Smooth muscle cell (in vitro differentiated cells): ENCODE data around the gene CAMK2N2. TPM values are rescaled to one million over a fixed set of nuclear protein-coding genes. Genes with fewer than 3 reads are reported as not detected.

ENCODE experiments used
- DNase-seq: peaks from one replicate; lab custom pipeline; 2025; ENCODE audit not compliant: unreplicated experiment; lab: John Stamatoyannopoulos, UW
- H2AFZ ChIP-seq: fragments of 200-600 bp; sonication (generic); 2 replicates; pipeline ENCODE4 v1.6.0; 2016; ENCODE audit warnings: antibody characterized with exemption, low read depth, mild to moderate bottlenecking
- H3F3A ChIP-seq: fragments of 200-600 bp; sonication (generic); 2 replicates; pipeline ENCODE4 v1.6.0; 2017; ENCODE audit warnings: antibody characterized with exemption, low read depth
- H3K27ac ChIP-seq: fragments of 200-600 bp; sonication (generic); 2 replicates; pipeline ENCODE4 v1.5.1; 2016; ENCODE audit warnings: low read depth, mild to moderate bottlenecking
- H3K27me3 ChIP-seq: fragments of 200-600 bp; sonication (generic); 2 replicates; pipeline ENCODE4 v1.6.1; 2016; ENCODE audit warnings: low read depth, mild to moderate bottlenecking
- H3K36me3 ChIP-seq: fragments of 200-600 bp; sonication (generic); 2 replicates; pipeline ENCODE4 v1.5.1; 2016; ENCODE audit warnings: low read depth
- H3K4me1 ChIP-seq: fragments of 200-600 bp; sonication (generic); 2 replicates; pipeline ENCODE4 v1.5.1; 2016; ENCODE audit warnings: low read depth
- H3K4me2 ChIP-seq: fragments of 200-600 bp; sonication (generic); 2 replicates; pipeline ENCODE4 v1.6.0; 2016; ENCODE audit warnings: mild to moderate bottlenecking
- H3K4me3 ChIP-seq: fragments of 200-600 bp; sonication (generic); 2 replicates; pipeline ENCODE4 v1.5.1; 2016; ENCODE audit warnings: mild to moderate bottlenecking
- H3K79me2 ChIP-seq: fragments of 200-600 bp; sonication (generic); 2 replicates; pipeline ENCODE4 v1.6.0; 2016; ENCODE audit warnings: low read depth, mild to moderate bottlenecking
- H3K9ac ChIP-seq: fragments of 200-600 bp; sonication (generic); 2 replicates; pipeline ENCODE4 v1.6.0; 2016; ENCODE audit warnings: low read depth
- H3K9me3 ChIP-seq: fragments of 200-600 bp; sonication (generic); replicated peaks from 2 replicates; pipeline ENCODE4 v1.5.1; 2016; ENCODE audit warnings: low read depth
- H4K20me1 ChIP-seq: fragments of 200-600 bp; sonication (generic); 2 replicates; pipeline ENCODE4 v1.6.0; 2016; ENCODE audit warnings: low read depth
- CTCF ChIP-seq: fragments of 200-600 bp; sonication (generic); IDR thresholded peaks from 2 replicates; pipeline ENCODE4 v1.5.1; 2017; ENCODE audit warnings: borderline replicate concordance, mild to moderate bottlenecking, antibody characterized with exemption; ENCODE audit not compliant: insufficient read depth, poor library complexity, severe bottlenecking
- WGBS: methylation state at CpG from one replicate; pipeline ENCODE4 v1.1.7; 2016; ENCODE audit warnings: low lambda C conversion rate; 5-methylcytosine and 5-hydroxymethylcytosine counted together
- microRNA counts: library from miRNA; unstranded; fragments of <30 nt; microRNA quantifications from one replicate; lab custom pipeline; 2016
- microRNA-seq: library from miRNA; unstranded; fragments of <30 nt; microRNA quantifications from one replicate; pipeline ENCODE4, GENCODE V29; 2016; ENCODE audit warnings: borderline number of aligned reads
- polyA plus RNA-seq: library from polyadenylated mRNA; unstranded; fragments of >200 nt; fragmentation: Nextera tagmentation; extraction: Ambion mirVana; gene quantifications from 2 replicates; pipeline ENCODE4 v1.2.1, GENCODE V29; 2016
- small RNA-seq: library from RNA; depleted of rRNA; stranded (forward); fragments of <200 nt; gene quantifications from one replicate; pipeline ENCODE3, GENCODE V24; 2014
- total RNA-seq: library from RNA; depleted of rRNA; stranded (reverse); fragments of >200 nt; gene quantifications from 2 replicates; pipeline ENCODE4 v1.2.3, GENCODE V29; 2014

CAMK2N2 gene
- total and polyA plus RNA-seq, 2 experiments from 2014 or later = not detected

GRCh38 chr3:184211718-184212117, 49.6 kb downstream of the CAMK2N2 start:
- Histone ChIP-seq H3K79me2 (no peaks in the 10 kb centered on the region), H3K27me3 (peaks cover 6% of the 10 kb centered on the region), H3K4me2 (no peak overlapping the region), H3K4me1 (no peaks in the 10 kb centered on the region), H3K27ac (no peak overlapping the region), H4K20me1 (no peaks in the 10 kb centered on the region), H3K9ac (no peak overlapping the region), H2AFZ (no peak overlapping the region), H3K36me3 (no peaks in the 10 kb centered on the region), H3K9me3 (no peaks in the 10 kb centered on the region), H3K4me3 (no peak overlapping the region), H3F3A (no peaks in the 10 kb centered on the region)
- TF ChIP-seq CTCF = no peak
- no peak for DNase-seq
- 81% methylated on average over 5 of the region's 5 CpGs for WGBS

GRCh38 chr3:184211297-184211696, 50.1 kb downstream of the CAMK2N2 start:
- Histone ChIP-seq H4K20me1 (no peaks in the 10 kb centered on the region), H3K27me3 (peaks cover 11% of the 10 kb centered on the region), H3K79me2 (no peaks in the 10 kb centered on the region), H3K9me3 (no peaks in the 10 kb centered on the region), H3K4me2 (no peak overlapping the region), H3K36me3 (no peaks in the 10 kb centered on the region), H3K4me3 (no peak overlapping the region), H3K9ac (no peak overlapping the region), H3K27ac (no peak overlapping the region), H2AFZ (no peak overlapping the region), H3K4me1 (no peaks in the 10 kb centered on the region), H3F3A (no peaks in the 10 kb centered on the region)
- WGBS = 87% methylated on average over 5 of the region's 5 CpGs
- no peak for DNase-seq
- no peak for TF ChIP-seq CTCF

MicroRNAs encoded within 50 kb of the gene (microRNA counts, 767-probe panel; counts per million panel counts)
- microRNA hsa-miR-1224-3p (lab: Ali Mortazavi, UCI) (183 counts per million), microRNA hsa-miR-1224-5p (lab: Ali Mortazavi, UCI) (183 counts per million)

Small RNAs within 50 kb of the gene (microRNA-seq; reads per million reads assigned to microRNA genes)
- not detected for gene MIR1224

Small RNAs within 50 kb of the gene (small RNA-seq; reads per million reads assigned to genes)
- not detected for gene MIR1224

Other genes with a start within 250 kb of the CAMK2N2 start
- 20.0 and 24.8 TPM in 2 replicates for gene ABCC5, start 243.7 kb downstream of the CAMK2N2 start, total RNA-seq
- gene ABCC5, start 243.7 kb downstream of the CAMK2N2 start, polyA plus RNA-seq = 18.2 and 18.5 TPM in 2 replicates
- gene HTR3D, start 229.8 kb downstream of the CAMK2N2 start, total RNA-seq = not detected in 2 replicates
- gene HTR3D, start 229.8 kb downstream of the CAMK2N2 start, polyA plus RNA-seq = not detected in 2 replicates
- gene HTR3C, start 208.5 kb downstream of the CAMK2N2 start, total RNA-seq = not detected in 2 replicates
- gene HTR3C, start 208.5 kb downstream of the CAMK2N2 start, polyA plus RNA-seq = not detected in 2 replicates
- gene HTR3E, start 164.5 kb downstream of the CAMK2N2 start, total RNA-seq = not detected in 2 replicates
- not detected in 2 replicates for gene HTR3E, start 164.5 kb downstream of the CAMK2N2 start, polyA plus RNA-seq
- gene EIF2B5, start 126.2 kb downstream of the CAMK2N2 start, total RNA-seq = 23.5 and 25.3 TPM in 2 replicates
- 32.3 and 50.4 TPM in 2 replicates for gene EIF2B5, start 126.2 kb downstream of the CAMK2N2 start, polyA plus RNA-seq
- gene DVL3, start 106.2 kb downstream of the CAMK2N2 start, total RNA-seq = 40.2 and 42.5 TPM in 2 replicates
- gene DVL3, start 106.2 kb downstream of the CAMK2N2 start, polyA plus RNA-seq = 87.7 and 122 TPM in 2 replicates
- gene AP2M1, start 86.7 kb downstream of the CAMK2N2 start, total RNA-seq = 444 and 464 TPM in 2 replicates
- gene AP2M1, start 86.7 kb downstream of the CAMK2N2 start, polyA plus RNA-seq = 772 and 784 TPM in 2 replicates
- gene ABCF3, start 75.4 kb downstream of the CAMK2N2 start, total RNA-seq = 34.6 and 40.4 TPM in 2 replicates
- 46.3 and 69.1 TPM in 2 replicates for gene ABCF3, start 75.4 kb downstream of the CAMK2N2 start, polyA plus RNA-seq
- gene VWA5B2, start 32.0 kb downstream of the CAMK2N2 start, total RNA-seq = not detected in 2 replicates
- gene VWA5B2, start 32.0 kb downstream of the CAMK2N2 start, polyA plus RNA-seq = 0.70 TPM in 1 of 2 replicates, not detected in the other
- gene ALG3, start 12.6 kb downstream of the CAMK2N2 start, total RNA-seq = 48.8 and 95.2 TPM in 2 replicates
- gene ALG3, start 12.6 kb downstream of the CAMK2N2 start, polyA plus RNA-seq = 91.2 and 96.7 TPM in 2 replicates
- gene EEF1AKMT4, start 11.9 kb downstream of the CAMK2N2 start, total RNA-seq = 4.1 and 4.7 TPM in 2 replicates
- 5.8 and 9.1 TPM in 2 replicates for gene EEF1AKMT4, start 11.9 kb downstream of the CAMK2N2 start, polyA plus RNA-seq
- not detected in 2 replicates for gene ECE2, start 14.5 kb upstream of the CAMK2N2 start, total RNA-seq
- not detected in 2 replicates for gene ECE2, start 14.5 kb upstream of the CAMK2N2 start, polyA plus RNA-seq
- gene PSMD2, start 37.7 kb upstream of the CAMK2N2 start, total RNA-seq = 303 and 315 TPM in 2 replicates
- gene PSMD2, start 37.7 kb upstream of the CAMK2N2 start, polyA plus RNA-seq = 356 and 400 TPM in 2 replicates
- gene EIF4G1, start 53.1 kb upstream of the CAMK2N2 start, total RNA-seq = 148 and 198 TPM in 2 replicates
- 171 and 213 TPM in 2 replicates for gene EIF4G1, start 53.1 kb upstream of the CAMK2N2 start, polyA plus RNA-seq
- 13.6 and 20.2 TPM in 2 replicates for gene FAM131A, start 76.0 kb upstream of the CAMK2N2 start, total RNA-seq
- 15.3 and 15.8 TPM in 2 replicates for gene FAM131A, start 76.0 kb upstream of the CAMK2N2 start, polyA plus RNA-seq
- 2.3 and 4.1 TPM in 2 replicates for gene CLCN2, start 100.1 kb upstream of the CAMK2N2 start, total RNA-seq
- gene CLCN2, start 100.1 kb upstream of the CAMK2N2 start, polyA plus RNA-seq = 4.5 and 6.5 TPM in 2 replicates
- 87.0 and 154 TPM in 2 replicates for gene POLR2H, start 100.2 kb upstream of the CAMK2N2 start, total RNA-seq
- gene POLR2H, start 100.2 kb upstream of the CAMK2N2 start, polyA plus RNA-seq = 64.6 and 77.9 TPM in 2 replicates
- gene THPO, start 116.7 kb upstream of the CAMK2N2 start, total RNA-seq = 0.22 TPM in 1 of 2 replicates, not detected in the other
- 0.45 TPM in 1 of 2 replicates, not detected in the other for gene THPO, start 116.7 kb upstream of the CAMK2N2 start, polyA plus RNA-seq
- 1.5 and 7.1 TPM in 2 replicates for gene CHRD, start 118.5 kb upstream of the CAMK2N2 start, total RNA-seq
- gene CHRD, start 118.5 kb upstream of the CAMK2N2 start, polyA plus RNA-seq = 2.5 and 4.9 TPM in 2 replicates